ENCODE results near the gene THG1L.
"Not testable (repeated sequence)": the region's sequence is repeated elsewhere in the genome, so short reads cannot be mapped to it uniquely, and the experiment has no call there.

Gene THG1L

GRCh38 chr5:157731272-157732129 is at the start of gene THG1L:
TSS of gene THG1L (plus strand) at chr5:157731420. CDS start at chr5:157731441, 21 bp downstream.
- DNase-seq: peak; percentile 99

- DNase-seq: no peak
Measured at GRCh38 chr5:157682257-157682656, 49.0 kb upstream of the THG1L start.

GRCh38 chr5:157686276-157687197 is 44.7 kb upstream of the THG1L start:
- DNase-seq: not testable (repeated sequence)

GRCh38 chr5:157687198-157687554 is 44.0 kb upstream of the THG1L start:
- DNase-seq: no peak

- peak; percentile 59 for DNase-seq
Measured at GRCh38 chr5:157689942-157690689, 41.1 kb upstream of the THG1L start.

GRCh38 chr5:157690690-157691433 is 40.4 kb upstream of the THG1L start:
- DNase-seq: peak; percentile 17

GRCh38 chr5:157693816-157694215 is 37.4 kb upstream of the THG1L start:
- DNase-seq: not testable (repeated sequence)

- DNase-seq: not testable (repeated sequence)
Measured at GRCh38 chr5:157696154-157696553, 35.1 kb upstream of the THG1L start.

DNA sequence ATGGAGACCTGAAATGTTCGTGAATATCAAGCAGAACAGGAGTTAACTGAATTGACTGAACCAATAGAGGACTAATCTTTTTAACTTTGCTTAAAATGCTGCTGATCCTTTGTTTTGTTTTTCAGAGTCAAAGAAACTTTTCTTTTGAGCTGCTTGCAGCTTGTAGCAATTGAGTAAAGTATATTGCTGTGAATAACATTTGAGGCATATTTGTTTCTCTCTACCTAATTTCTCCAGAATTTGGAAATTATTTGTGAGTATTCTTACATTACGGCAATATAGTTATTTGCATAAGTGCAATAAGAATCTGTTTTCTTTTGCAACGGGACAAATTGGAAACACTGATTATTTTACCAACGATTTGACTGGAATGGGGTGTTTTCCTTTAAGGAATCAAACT is 32.5 kb upstream of the THG1L start:
- DNase-seq: not testable (repeated sequence)

GRCh38 chr5:157703736-157704135 is 27.5 kb upstream of the THG1L start:
- no peak for DNase-seq

DNA sequence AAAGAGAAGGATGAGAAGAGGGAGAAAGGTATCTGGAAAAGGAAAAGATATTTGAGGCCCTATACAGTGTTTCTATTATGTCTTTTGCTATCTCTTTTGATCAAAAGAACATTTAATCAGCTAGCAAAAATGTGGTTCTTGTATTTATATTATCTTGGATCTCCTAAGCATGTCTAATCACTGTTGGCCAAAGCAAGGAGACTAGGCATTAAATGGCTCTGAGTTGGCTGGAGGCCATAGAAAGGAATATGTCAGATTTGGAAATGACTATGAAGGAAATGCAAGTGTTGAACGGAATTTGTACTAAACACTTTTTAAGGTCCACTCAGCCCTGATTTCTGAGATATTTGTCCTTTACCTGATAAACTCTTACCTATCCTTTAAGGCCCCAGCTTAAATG is 22.4 kb upstream of the THG1L start:
- DNase-seq: no peak

DNA sequence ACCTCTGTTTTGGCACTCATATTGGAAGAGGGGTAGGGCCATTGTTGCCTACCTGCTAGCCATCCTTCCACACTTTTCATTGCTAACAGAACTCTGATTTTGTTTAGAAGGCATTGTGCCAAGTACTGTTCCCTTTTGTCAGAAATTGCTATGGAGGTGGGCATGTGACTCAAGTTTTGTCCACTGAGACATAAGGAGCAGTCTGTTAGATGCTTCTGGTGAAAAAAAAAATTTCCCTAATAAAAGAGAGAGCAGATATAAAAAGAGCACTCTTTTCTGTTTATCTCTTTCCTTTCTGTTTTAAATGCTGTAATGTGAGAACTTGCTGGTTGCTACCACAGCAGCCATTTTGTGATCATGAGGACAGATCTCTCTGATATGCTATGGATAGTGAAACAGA is 21.9 kb upstream of the THG1L start:
- no peak for DNase-seq

DNA sequence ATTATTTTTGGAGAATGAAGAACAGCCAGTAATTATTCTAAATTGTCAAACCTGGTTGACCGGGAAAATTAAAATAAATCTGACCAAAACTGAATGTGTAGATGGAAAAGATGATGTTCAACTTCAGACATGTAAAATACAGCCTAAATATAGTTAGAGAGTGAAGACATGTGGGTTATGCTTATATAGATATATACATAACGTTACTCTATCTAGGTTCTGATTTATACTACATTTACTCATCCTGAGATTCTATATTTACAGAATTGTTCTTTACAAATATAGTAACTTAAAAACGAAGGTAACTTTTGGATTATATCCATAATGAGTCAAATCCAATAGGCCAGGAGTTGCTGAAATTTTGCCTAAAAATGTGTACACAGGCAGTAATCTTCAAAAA is 20.8 kb upstream of the THG1L start:
- DNase-seq: no peak

DNA sequence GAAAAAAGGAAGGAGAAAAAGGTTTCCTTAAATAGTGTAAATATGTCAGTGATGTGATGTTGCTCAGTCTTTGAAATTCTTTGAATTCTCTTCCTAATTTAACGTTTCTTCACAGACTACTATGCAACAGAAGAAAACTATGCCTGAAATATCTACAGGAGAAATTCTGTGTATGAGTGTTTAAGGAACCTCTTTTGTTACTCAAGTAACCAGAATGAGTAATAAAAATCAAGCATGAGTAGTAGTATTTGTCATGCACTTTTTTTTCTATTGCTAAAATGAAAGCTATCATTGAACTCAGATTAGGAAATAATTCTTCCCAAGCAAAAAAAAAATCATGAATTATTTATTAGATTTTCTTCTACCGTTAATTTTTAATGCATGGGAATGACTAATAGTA is 20.3 kb upstream of the THG1L start:
- no peak for DNase-seq

DNA sequence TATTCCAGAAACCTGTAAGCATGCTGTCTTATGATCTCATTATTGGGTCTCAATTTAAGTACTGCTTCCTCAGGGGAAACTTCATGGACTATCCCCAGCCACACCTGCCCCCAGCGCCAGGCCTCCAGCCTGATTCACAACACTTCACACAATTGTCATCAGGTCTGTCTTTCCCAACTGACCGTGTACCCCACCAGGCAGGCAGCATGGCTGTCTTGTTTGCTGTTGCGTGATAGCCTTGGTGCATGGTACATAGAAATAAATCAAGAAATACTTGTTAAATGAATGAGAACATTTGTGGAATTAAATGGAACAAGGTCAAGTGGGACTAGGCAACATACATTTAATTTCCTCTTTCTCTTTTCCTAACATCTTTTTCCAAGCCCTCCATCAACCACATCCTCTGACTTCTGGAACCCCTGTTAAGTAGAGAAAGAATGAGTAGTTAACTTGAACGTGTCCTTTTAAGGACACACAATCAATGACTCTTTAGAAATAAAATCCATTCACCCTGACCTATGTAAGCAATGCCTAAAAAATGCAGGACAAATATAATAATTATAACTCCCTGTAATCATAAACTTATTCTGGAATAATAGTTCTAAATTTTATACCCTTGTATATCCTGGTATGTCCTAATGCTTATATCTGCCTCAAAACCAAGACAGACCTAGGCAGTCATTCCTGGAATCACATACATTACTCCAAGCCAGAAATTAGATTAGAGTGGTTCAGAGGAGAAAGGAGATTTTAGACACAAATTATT is 17.2 kb upstream of the THG1L start:
- no peak for DNase-seq

DNA sequence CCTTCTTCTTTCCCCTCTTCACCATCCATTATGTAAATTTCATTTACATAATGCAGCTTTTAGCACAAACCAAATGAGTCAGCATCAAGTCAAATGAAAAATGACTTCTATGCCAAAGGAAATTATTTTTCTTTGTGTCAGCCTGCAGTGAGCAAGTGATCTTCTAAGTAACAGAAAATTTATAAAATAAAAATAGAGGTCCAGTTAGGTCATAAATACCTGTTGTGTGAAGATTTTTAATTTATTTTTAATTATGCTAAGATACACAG is 16.7 kb upstream of the THG1L start:
- no peak for DNase-seq

DNA sequence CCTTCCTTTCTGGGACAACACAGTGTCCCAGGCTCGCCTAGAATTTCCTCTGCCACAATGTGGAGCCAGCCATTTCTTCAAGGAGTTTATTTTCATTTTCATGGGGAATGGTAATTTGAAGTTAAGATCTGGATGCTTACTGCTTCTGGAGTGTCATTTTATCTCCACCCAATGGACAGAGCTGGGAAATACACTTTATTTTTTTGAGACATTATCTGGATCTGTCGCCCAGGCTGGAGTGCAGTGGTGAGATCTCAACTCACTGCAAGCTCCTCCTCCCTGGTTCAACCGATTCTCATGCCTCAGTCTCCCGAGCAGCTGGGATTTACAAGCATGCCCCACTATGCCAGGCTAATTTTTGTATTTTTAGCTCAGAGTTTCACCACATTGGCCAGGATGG is 12.7 kb upstream of the THG1L start:
- no peak for DNase-seq

DNA sequence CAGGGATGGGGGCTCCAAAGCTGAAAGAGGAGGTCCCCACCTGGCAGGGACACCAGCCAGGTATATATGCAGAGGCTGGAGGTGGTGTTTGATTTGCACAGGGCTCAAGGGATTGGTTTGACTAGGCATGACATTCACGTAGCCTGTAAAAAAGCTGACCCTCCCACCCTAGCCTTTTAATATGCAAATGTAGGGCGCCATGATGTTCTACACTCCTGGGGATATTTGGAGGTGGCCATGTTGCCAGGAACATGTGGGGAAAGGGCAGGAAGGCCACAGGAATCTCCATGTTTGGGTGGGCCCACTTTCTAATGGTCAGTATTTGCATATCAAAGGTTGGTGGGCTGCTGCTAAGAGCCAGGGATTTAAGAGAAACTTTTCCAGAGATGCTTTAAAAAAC is 12.0 kb upstream of the THG1L start:
- DNase-seq: no peak

DNA sequence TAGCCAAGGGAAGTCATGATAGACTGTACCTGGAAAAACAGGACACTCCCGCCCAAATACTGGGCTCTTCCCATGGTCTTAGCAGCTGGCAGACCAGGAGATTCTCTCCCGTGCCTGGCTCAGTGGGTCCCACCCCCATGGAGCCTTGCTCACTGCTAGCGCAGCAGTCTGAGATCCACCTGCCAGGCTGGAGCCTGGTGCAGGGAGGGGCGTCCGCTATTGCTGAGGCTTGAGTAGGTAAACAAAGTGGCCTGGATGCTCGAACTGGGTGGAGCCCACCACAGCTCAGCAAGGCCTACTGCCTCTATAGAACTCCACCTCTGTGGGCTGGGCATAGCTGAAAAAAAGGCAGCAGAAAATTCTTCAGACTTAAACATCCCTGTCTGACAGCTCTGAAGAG is 10.1 kb upstream of the THG1L start:
- no peak for DNase-seq

DNA sequence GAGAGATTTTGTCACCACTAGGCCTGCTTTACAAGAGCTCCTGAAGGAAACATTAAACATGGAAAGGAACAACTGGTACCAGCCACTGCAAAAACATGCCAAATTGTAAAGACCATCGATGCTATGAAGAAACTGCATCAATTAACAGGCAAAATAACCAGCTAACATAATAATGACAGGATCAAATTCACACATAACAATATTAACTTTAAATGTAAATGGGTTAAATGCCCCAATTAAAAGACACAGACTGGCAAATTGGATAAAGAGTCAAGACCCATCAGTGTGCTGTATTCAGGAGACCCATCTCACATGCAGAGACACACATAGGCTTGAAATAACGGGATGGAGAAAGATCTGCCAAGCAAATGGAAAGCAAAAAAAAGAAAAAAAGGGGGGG is 8.3 kb upstream of the THG1L start:
- DNase-seq: not testable (repeated sequence)

- DNase-seq: not testable (repeated sequence)
Measured at GRCh38 chr5:157726607-157727006, 4.6 kb upstream of the THG1L start.

DNA sequence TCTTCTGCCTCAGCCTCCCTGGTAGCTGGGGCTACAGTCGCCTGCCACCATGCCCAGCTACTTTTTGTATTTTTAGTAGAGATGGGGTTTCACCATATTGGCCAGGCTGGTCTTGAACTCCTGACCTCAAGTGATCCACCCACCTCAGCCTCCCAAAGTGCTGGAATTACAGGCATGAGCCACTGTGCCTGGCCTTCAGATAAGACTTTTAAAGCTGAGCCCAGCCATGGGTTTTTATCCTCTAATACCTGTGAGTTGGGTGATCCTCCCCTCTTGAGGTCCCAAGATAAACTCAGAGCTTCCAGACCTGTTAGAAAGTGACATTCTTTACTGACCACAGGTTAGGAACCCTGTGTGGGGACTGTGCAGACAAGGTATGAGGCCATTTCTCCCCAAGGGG is 3.4 kb upstream of the THG1L start:
- DNase-seq: not testable (repeated sequence)

Measured in activated CD8-positive, alpha-beta memory T cell treated with anti-CD3 and anti-CD28 coated beads, Interleukin-2, amount 50 U/mL, for 48 hours (primary cell).